GM12878 (cell line): ENCODE measurements around the gene PIK3R4. TPM values are rescaled to one million over a fixed set of nuclear protein-coding genes. Genes with fewer than 3 reads are reported as not detected.

Source experiments
- ATAC-seq: fragments of 200-7000 bp; cut with Tn5 transposase; 3 replicates; pipeline ENCODE4 v1.9.1; 2020; ENCODE audit warnings: mild to moderate bottlenecking, moderate library complexity
- BruUV-seq: library from RNA; stranded (reverse); fragments of 400-500 nt; replicated peaks from 2 replicates; lab custom pipeline; 2021; lab: Mats Ljungman, UMichigan
- CTCF ChIA-PET: fragments of 300-600 bp; sonication (Branson Sonifier 250); formaldehyde crosslinking; extraction: SDS; loops from one replicate; lab custom pipeline; 2021; ENCODE audit warnings: inconsistent platforms; lab: Yijun Ruan, JAX
- POLR2A ChIA-PET: fragments of 350-600 bp; formaldehyde crosslinking; extraction: SDS; loops from one replicate; lab custom pipeline; 2021; ENCODE audit warnings: inconsistent platforms; lab: Charles Lee
- RAD21 ChIA-PET: fragments of 300-600 bp; sonication (Branson Sonifier 250); formaldehyde crosslinking; loops from one replicate; lab custom pipeline; 2023; ENCODE audit warnings: antibody characterized with exemption; ENCODE audit not compliant: unreplicated experiment; lab: Charles Lee
- SMC1A ChIA-PET: fragments of 300-600 bp; sonication (Branson Sonifier 250); formaldehyde crosslinking; loops from one replicate; lab custom pipeline; 2023; ENCODE audit not compliant: unreplicated experiment, uncharacterized antibody; lab: Charles Lee
- DNase-seq: peaks from one replicate; pipeline ENCODE4 v3.0.0-alpha.2; 2011; ENCODE audit warnings: low read depth, low spot score
- FAIRE-seq: peaks from 3 replicates; lab custom pipeline; 2011; peaks lifted over from hg19 to GRCh38; lab: Jason Lieb, UNC
- H2AFZ ChIP-seq: 2 replicates; pipeline ENCODE4 v1.6.0; 2011; ENCODE audit warnings: low read depth, low read length, control low read depth; ENCODE audit not compliant: control insufficient read depth
- H3K27ac ChIP-seq: 2 replicates; pipeline ENCODE4 v1.5.1; 2011; ENCODE audit warnings: control low read depth; ENCODE audit not compliant: control insufficient read depth, insufficient read depth
- H3K27me3 ChIP-seq, 2 experiments: replicated peaks in 1 of 2; 2 replicates each; pipeline versions ENCODE4 v1.6.0 to v1.6.1; 2011; ENCODE audit warnings: low read length in 1 of 2; ENCODE audit not compliant: control insufficient read depth in 2 of 2, insufficient read depth in 2 of 2
- H3K36me3 ChIP-seq, 2 experiments: 2 replicates each; pipeline ENCODE4 v1.5.1; 2011; ENCODE audit warnings: low read length in 1 of 2; ENCODE audit not compliant: control insufficient read depth in 2 of 2, insufficient read depth in 2 of 2
- H3K4me1 ChIP-seq: 2 replicates; pipeline ENCODE4 v1.6.1; 2011; ENCODE audit warnings: mild to moderate bottlenecking, low read length, moderate library complexity, mixed read lengths; ENCODE audit not compliant: control insufficient read depth, insufficient read depth
- H3K4me2 ChIP-seq: 2 replicates; pipeline ENCODE4 v1.6.0; 2011; ENCODE audit warnings: control low read depth; ENCODE audit not compliant: control insufficient read depth, insufficient read depth
- H3K4me3 ChIP-seq: fragments of 200-600 bp; sonication (generic); 2 replicates; pipeline ENCODE4 v1.5.1; 2016
- H3K79me2 ChIP-seq: 2 replicates; pipeline ENCODE4 v1.6.0; 2011; ENCODE audit warnings: low read length; ENCODE audit not compliant: control insufficient read depth, insufficient read depth
- H3K9ac ChIP-seq: 2 replicates; pipeline ENCODE4 v1.8.0; 2011; ENCODE audit warnings: low read length, control low read depth, mixed read lengths; ENCODE audit not compliant: control insufficient read depth, insufficient read depth
- H3K9me3 ChIP-seq: replicated peaks from 3 replicates; pipeline ENCODE4 v1.5.1; 2011; ENCODE audit warnings: mild to moderate bottlenecking, low read length; ENCODE audit not compliant: control insufficient read depth, insufficient read depth
- H4K20me1 ChIP-seq: 2 replicates; pipeline ENCODE4 v1.6.0; 2011; ENCODE audit not compliant: control insufficient read depth, insufficient read depth
- BACH1 ChIP-seq: fragments of 450-650 bp; IDR thresholded peaks from 2 replicates; pipeline ENCODE4 v1.6.1; 2017; ENCODE audit warnings: mild to moderate bottlenecking, borderline replicate concordance
- CBX5 ChIP-seq: sonication (generic); IDR thresholded peaks from 2 replicates; pipeline ENCODE4 v1.6.1; 2016; ENCODE audit warnings: low read depth, moderate library complexity, mild to moderate bottlenecking, inconsistent platforms
- CREB1 ChIP-seq: IDR thresholded peaks from 2 replicates; pipeline ENCODE4 v1.6.1; 2012; ENCODE audit warnings: low read depth, mild to moderate bottlenecking, inconsistent platforms
- EGR1 ChIP-seq, 2 experiments: IDR thresholded peaks; 1 replicate in 1 of 2; 2 replicates in 1 of 2; pipeline ENCODE4 v1.6.1; 2011 to 2012; ENCODE audit warnings: low read depth in 2 of 2, low read length in 2 of 2, borderline replicate concordance in 1 of 2, mild to moderate bottlenecking in 1 of 2, moderate library complexity in 1 of 2
- IKZF2 ChIP-seq, 2 experiments: fragments of 450-650 bp; IDR thresholded peaks; 2 replicates each; pipeline ENCODE4 v1.6.1; 2017; ENCODE audit warnings: mild to moderate bottlenecking in 2 of 2, moderate library complexity in 2 of 2
- MYB ChIP-seq: fragments of 150-350 bp; IDR thresholded peaks from 2 replicates; pipeline ENCODE4 v1.6.1; 2014; ENCODE audit warnings: mild to moderate bottlenecking, low read depth, low read length, borderline replicate concordance
- NFYB ChIP-seq: IDR thresholded peaks from 2 replicates; pipeline ENCODE4 v1.6.1; 2011; ENCODE audit warnings: low read depth, mild to moderate bottlenecking, low read length, improper control_type of control experiment, moderate library complexity; ENCODE audit not compliant: insufficient read depth
- PKNOX1 ChIP-seq: fragments of 450-650 bp; IDR thresholded peaks from 2 replicates; pipeline ENCODE4 v1.6.1; 2016; ENCODE audit warnings: mild to moderate bottlenecking
- POLR2AphosphoS2 ChIP-seq: IDR thresholded peaks from 2 replicates; pipeline ENCODE4 v1.6.1; 2011; ENCODE audit warnings: low read depth, mild to moderate bottlenecking, low read length, improper control_type of control experiment, moderate library complexity
- WGBS: methylation state at CpG from one replicate; pipeline ENCODE4 v1.1.6; 2016; ENCODE audit warnings: low lambda C conversion rate; ENCODE audit not compliant: insufficient replicate concordance, insufficient coverage; ENCODE audit errors: missing lambda C conversion rate; 5-methylcytosine and 5-hydroxymethylcytosine counted together
- in situ Hi-C: fragments of 300-500 bp; cut with MboI; formaldehyde crosslinking; loops from 9 replicates; pipeline ENCODE4 v1.14.3; 2018; ENCODE audit warnings: mixed read lengths
- intact Hi-C: fragments of 100-400 bp; cut with micrococcal nuclease; formaldehyde crosslinking; loops from one replicate; pipeline ENCODE4 v1.14.2; 2022; ENCODE audit not compliant: unreplicated experiment
- polyA plus RNA-seq, 11 experiments: library from polyadenylated mRNA; depleted of rRNA in 4 of 11; unstranded in 6 of 11; stranded (reverse) in 5 of 11; fragments of >200 nt; fragmentation: Nextera tagmentation in 4 of 11; fragmentation: Illumina TruSeq in 1 of 11; extraction: Ambion mirVana in 4 of 11; extraction: Trizol in 1 of 11; gene quantifications; 1 replicate in 1 of 11; 2 replicates in 10 of 11; pipeline versions ENCODE4 v1.2.1 to v1.2.3, GENCODE V29; 2011 to 2016; ENCODE audit warnings: inconsistent platforms in 2 of 11, missing spikeins in 2 of 11, low read depth in 1 of 11
- total RNA-seq, 4 experiments: library from RNA; depleted of rRNA in 3 of 4; stranded (reverse); fragments of >200 nt in 3 of 4; fragmentation: Illumina TruSeq in 1 of 4; extraction: Trizol in 1 of 4; gene quantifications; 2 replicates each; pipeline versions ENCODE4 v1.2.1 to v1.2.3, GENCODE V29; 2013 to 2021
- TF ChIP-seq, protein P1 (sequence below): fragments of 450-650 bp; IDR thresholded peaks from 2 replicates; pipeline ENCODE4 v1.6.1; 2016; ENCODE audit warnings: mild to moderate bottlenecking
- TF ChIP-seq, protein P2 (sequence below): IDR thresholded peaks from 2 replicates; pipeline ENCODE4 v1.6.1; 2012; ENCODE audit warnings: mild to moderate bottlenecking, low read depth, low read length
- TF ChIP-seq, protein P3 (sequence below): IDR thresholded peaks from 2 replicates; pipeline ENCODE4 v1.6.1; 2011; ENCODE audit warnings: low read depth, mild to moderate bottlenecking, low read length, moderate library complexity, borderline replicate concordance; ENCODE audit errors: extremely low read depth

PIK3R4 gene
- total and polyA plus RNA-seq, 10 of the 15 experiments (the other 5 are each of a cell fraction or from before 2014, with no cell fraction given) = 22.6 to 50.2 (median 31.1) TPM

DNA sequence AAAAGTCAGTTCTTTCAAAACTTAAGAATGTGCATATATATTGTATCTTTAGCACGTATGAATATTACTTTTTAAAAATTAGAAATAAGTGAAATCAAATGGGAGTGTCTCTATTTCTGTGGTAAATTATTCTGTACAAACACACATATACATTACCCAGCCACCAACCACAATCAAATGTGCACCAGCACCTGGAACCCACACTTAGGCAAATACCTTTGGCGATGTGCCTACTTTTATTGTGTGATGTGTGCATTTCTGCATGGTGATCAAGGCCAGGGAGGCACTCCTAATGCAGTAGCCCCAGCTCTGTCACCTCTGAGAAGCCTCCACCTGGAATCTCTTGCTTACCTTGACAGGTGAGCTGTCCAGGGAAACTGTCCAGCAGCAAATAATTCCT lies 76.9 kb downstream of the PIK3R4 start (continued):
- no peak for TF ChIP-seq IKZF2 (IDR thresholded peaks at IDR 0.05)
- no peak for TF ChIP-seq CREB1
- TF ChIP-seq, protein P1, sequence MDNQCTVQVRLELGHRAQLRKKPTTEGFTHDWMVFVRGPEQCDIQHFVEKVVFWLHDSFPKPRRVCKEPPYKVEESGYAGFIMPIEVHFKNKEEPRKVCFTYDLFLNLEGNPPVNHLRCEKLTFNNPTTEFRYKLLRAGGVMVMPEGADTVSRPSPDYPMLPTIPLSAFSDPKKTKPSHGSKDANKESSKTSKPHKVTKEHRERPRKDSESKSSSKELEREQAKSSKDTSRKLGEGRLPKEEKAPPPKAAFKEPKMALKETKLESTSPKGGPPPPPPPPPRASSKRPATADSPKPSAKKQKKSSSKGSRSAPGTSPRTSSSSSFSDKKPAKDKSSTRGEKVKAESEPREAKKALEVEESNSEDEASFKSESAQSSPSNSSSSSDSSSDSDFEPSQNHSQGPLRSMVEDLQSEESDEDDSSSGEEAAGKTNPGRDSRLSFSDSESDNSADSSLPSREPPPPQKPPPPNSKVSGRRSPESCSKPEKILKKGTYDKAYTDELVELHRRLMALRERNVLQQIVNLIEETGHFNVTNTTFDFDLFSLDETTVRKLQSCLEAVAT = no peak
- no peak for TF ChIP-seq PKNOX1

DNA sequence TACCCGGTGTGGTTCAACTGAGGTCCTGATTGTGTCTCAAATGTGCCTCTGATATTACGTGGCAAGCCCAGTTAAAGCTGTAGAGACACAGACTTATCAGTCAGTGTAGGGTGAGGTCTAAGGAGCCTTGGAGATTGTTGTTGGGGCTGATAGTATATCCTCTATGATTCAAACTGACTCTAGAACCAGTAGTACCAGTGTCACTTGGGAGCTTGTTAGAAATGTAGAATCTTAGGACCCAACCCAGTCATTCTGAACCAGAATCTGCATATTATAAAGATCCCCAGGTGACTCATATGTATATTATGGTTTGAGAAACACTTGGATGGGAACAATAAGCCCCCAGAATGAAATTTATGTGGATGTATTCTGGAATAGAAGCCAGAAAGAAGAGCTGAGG lies 83.5 kb downstream of the PIK3R4 start:
- H3K27me3 ChIP-seq = no peaks in the 10 kb centered on the region
- H3K4me2 ChIP-seq = no peak overlapping the region
- no peak overlapping the region for H3K27ac ChIP-seq
- CTCF ChIA-PET = interaction anchor here (1.3 kb wide), 1 partner anchor 9 kb away, joined by 4 read pairs; no protein-coding TSS in a partner anchor
- H2AFZ ChIP-seq = no peak overlapping the region
- in situ Hi-C loops = no loop called here
- no peaks in the 10 kb centered on the region for H3K4me1 ChIP-seq
- 97% methylated on average over 2 of the region's 2 CpGs for WGBS
- no peak for DNase-seq
- intact Hi-C loops = no loop called here
- POLR2A ChIA-PET = no interaction called here
- no TSS peak for BruUV-seq
- no peak for TF ChIP-seq CBX5
- TF ChIP-seq, protein P2, sequence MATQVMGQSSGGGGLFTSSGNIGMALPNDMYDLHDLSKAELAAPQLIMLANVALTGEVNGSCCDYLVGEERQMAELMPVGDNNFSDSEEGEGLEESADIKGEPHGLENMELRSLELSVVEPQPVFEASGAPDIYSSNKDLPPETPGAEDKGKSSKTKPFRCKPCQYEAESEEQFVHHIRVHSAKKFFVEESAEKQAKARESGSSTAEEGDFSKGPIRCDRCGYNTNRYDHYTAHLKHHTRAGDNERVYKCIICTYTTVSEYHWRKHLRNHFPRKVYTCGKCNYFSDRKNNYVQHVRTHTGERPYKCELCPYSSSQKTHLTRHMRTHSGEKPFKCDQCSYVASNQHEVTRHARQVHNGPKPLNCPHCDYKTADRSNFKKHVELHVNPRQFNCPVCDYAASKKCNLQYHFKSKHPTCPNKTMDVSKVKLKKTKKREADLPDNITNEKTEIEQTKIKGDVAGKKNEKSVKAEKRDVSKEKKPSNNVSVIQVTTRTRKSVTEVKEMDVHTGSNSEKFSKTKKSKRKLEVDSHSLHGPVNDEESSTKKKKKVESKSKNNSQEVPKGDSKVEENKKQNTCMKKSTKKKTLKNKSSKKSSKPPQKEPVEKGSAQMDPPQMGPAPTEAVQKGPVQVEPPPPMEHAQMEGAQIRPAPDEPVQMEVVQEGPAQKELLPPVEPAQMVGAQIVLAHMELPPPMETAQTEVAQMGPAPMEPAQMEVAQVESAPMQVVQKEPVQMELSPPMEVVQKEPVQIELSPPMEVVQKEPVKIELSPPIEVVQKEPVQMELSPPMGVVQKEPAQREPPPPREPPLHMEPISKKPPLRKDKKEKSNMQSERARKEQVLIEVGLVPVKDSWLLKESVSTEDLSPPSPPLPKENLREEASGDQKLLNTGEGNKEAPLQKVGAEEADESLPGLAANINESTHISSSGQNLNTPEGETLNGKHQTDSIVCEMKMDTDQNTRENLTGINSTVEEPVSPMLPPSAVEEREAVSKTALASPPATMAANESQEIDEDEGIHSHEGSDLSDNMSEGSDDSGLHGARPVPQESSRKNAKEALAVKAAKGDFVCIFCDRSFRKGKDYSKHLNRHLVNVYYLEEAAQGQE = no peak
- no peak for TF ChIP-seq EGR1 (IDR thresholded peaks at IDR 0.05; ENCODE audit: borderline replicate concordance in 1 of 2, low read depth in 2 of 2, low read length in 2 of 2)
- TF ChIP-seq, protein P3, sequence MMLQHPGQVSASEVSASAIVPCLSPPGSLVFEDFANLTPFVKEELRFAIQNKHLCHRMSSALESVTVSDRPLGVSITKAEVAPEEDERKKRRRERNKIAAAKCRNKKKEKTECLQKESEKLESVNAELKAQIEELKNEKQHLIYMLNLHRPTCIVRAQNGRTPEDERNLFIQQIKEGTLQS = no peak
- TF ChIP-seq BACH1 = no peak
- no peak for TF ChIP-seq MYB
- no peak for TF ChIP-seq NFYB
- TF ChIP-seq POLR2AphosphoS2 = no peak
- H3K4me3 ChIP-seq = no peak overlapping the region
- FAIRE-seq = no peak
- H3K36me3 ChIP-seq = no peaks in the 10 kb centered on the region
- no peak for ATAC-seq
- no peaks in the 10 kb centered on the region for H4K20me1 ChIP-seq
- SMC1A ChIA-PET = interaction anchor here (0.9 kb wide), 1 partner anchor 13 kb away, joined by 3 read pairs; no protein-coding TSS in a partner anchor
- RAD21 ChIA-PET = no interaction called here
- no peaks in the 10 kb centered on the region for H3K9me3 ChIP-seq
- no peak overlapping the region for H3K9ac ChIP-seq
- no peaks in the 10 kb centered on the region for H3K79me2 ChIP-seq
